GM12801 (cell line): ENCODE results near the gene CPSF3.

Source experiments
- TF ChIP-seq, protein P1 (sequence below): IDR thresholded peaks from one replicate; pipeline ENCODE4 v1.5.1; 2011; ENCODE audit warnings: control low read depth; ENCODE audit not compliant: insufficient read length; ENCODE audit errors: extremely low read depth

Gene CPSF3

DNA sequence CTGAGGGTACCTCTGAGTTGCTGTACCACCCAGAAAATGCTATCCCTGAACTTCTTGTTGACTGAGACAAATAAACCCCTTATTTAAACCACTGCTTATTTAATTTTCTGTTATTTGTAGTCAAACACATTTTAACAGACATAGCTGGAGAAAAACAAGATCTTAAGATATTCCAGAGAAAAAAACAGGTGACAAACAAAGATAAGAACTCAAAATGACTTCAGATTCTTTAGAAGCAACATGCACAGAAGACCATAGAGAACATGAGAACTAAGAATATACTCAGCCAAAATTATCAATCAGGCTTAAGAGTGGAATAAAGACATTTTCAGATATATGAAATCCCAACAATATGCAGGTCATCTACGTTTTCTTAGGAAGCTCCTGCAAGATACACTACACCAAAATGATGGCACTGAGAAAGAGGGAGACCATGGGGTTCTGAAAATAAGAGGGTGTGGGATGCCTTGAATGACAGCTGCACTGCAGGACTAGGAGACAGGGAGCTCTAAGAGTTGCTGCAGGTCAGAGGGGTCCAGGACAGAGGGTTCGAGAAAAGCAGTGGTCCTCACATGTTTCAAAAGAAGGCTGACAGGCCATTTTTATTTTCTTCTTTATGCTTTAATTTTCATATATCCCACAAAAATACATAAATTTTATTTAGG, 93.8 kb downstream of the CPSF3 start:
- TF ChIP-seq, protein P1, sequence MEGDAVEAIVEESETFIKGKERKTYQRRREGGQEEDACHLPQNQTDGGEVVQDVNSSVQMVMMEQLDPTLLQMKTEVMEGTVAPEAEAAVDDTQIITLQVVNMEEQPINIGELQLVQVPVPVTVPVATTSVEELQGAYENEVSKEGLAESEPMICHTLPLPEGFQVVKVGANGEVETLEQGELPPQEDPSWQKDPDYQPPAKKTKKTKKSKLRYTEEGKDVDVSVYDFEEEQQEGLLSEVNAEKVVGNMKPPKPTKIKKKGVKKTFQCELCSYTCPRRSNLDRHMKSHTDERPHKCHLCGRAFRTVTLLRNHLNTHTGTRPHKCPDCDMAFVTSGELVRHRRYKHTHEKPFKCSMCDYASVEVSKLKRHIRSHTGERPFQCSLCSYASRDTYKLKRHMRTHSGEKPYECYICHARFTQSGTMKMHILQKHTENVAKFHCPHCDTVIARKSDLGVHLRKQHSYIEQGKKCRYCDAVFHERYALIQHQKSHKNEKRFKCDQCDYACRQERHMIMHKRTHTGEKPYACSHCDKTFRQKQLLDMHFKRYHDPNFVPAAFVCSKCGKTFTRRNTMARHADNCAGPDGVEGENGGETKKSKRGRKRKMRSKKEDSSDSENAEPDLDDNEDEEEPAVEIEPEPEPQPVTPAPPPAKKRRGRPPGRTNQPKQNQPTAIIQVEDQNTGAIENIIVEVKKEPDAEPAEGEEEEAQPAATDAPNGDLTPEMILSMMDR: no peak

DNA sequence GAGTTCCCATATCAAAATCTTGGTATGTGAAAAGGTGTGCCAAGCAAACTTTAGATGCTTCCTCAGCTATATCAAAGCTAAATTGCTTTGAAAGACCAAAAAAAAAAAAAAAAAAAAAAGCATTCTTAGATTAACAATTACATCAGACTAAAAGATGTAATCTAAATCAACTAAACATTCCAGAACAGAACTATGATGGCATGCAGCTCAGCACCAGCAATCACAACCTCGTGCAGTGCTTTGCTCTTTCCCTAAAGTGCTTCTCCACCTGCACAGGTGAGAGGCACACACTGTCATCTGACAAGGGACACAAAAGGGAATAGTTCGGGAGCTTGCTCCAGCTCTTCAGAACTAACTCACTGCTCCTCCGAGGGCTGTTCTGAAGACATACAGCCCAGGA, 94.7 kb downstream of the CPSF3 start:
- TF ChIP-seq, protein P1: no peak

DNA sequence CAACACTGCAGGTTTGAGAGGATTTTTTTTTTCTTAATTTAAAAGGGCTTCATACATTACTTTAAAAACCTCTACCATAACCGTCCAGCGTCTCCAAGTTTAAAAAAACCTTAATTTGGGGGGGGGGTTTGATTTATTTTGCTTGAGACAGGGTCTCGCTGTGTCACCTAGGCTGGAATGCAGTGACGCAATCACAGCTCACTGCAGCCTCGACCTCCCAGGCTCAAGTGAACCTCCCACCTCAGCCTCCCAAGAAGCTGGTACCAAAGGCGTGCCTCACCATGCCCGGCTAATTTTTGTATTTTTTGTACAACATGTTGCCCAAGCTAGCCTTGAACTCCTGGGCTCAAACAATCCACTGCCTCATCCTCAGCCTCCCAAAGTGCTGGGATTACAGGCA, 95.3 kb downstream of the CPSF3 start:
- TF ChIP-seq, protein P1: no peak

DNA sequence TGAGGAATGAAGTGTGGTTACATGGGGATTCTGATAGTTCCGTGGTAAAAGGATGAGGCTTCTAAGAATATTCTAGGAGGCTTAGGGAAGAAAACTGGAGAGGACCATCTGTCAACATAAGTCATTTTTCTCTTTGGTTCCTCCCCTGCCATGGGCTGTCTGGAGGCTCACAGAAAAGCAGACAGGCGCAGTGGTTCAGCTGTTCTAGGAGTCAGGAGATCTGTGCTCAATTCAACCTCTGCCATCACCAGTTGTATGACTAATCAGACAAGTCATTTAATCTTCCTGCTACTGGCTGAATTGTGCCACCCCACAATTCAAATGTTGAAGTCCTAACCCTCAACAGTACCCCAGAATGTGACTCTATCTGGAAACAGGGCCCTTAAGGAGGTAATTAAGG, 95.8 kb downstream of the CPSF3 start:
- TF ChIP-seq, protein P1: no peak
